ENCODE measurements around the gene SRP68.
"Not testable (repeated sequence)": the region's sequence is repeated elsewhere in the genome, so short reads cannot be mapped to it uniquely, and the experiment has no call there.

The SRP68 gene

DNA sequence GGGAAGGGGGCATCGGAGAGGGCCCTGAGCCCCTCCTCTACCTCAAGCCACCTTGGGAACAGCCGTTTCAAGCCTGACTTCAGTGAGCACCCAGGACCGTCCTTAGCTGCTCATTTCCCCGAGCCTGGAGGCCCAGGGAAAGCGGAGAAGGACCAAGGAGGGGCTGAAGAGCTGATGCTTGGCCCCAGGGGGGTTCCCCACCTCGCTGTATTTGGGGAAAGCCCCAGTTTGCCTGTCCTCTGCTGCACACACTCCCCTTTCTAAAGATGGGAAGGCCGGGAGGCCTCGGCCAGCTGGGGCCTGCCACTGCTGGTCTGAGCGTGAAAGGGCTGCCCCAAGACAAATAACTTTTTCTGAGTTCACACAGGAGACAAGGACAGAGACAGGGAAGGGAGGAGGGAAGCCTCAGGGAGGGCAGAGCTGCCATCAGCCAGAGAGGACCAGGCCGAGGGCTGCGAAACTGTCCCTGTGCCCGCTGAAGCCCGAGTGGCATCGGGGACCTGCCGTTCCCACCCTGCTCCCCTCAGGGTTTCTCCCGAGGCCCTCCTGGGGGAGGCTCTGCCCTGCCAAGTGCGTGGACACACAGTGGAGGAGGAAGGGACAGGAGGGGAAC lies 18.3 kb upstream of the SRP68 start:
- H3K4me3 ChIP-seq (ENCODE audit: low read depth, low read length), result no peak overlapping the region

- no peak overlapping the region for H3K4me3 ChIP-seq (ENCODE audit: low read depth, low read length)
Measured at GRCh38 chr17:76089680-76090516, 17.6 kb upstream of the SRP68 start.

GRCh38 chr17:76088868-76089576 lies 16.7 kb upstream of the SRP68 start:
- H3K4me3 ChIP-seq (ENCODE audit: low read depth, low read length), result no peak overlapping the region

- no peak overlapping the region for H3K4me3 ChIP-seq (ENCODE audit: low read depth, low read length)
Measured at GRCh38 chr17:76088041-76088867, 15.9 kb upstream of the SRP68 start.

- H3K4me3 ChIP-seq (ENCODE audit: low read depth, low read length), result no peak overlapping the region
Measured at GRCh38 chr17:76087531-76087930, 15.2 kb upstream of the SRP68 start.

GRCh38 chr17:76086384-76086783 lies 14.1 kb upstream of the SRP68 start:
- no peak overlapping the region for H3K4me3 ChIP-seq (ENCODE audit: low read depth, low read length)

GRCh38 chr17:76085731-76086366 lies 13.5 kb upstream of the SRP68 start:
- no peak overlapping the region for H3K4me3 ChIP-seq (ENCODE audit: low read depth, low read length)

GRCh38 chr17:76085066-76085730 lies 12.9 kb upstream of the SRP68 start:
- H3K4me3 ChIP-seq (ENCODE audit: low read depth, low read length), result no peak overlapping the region

DNA sequence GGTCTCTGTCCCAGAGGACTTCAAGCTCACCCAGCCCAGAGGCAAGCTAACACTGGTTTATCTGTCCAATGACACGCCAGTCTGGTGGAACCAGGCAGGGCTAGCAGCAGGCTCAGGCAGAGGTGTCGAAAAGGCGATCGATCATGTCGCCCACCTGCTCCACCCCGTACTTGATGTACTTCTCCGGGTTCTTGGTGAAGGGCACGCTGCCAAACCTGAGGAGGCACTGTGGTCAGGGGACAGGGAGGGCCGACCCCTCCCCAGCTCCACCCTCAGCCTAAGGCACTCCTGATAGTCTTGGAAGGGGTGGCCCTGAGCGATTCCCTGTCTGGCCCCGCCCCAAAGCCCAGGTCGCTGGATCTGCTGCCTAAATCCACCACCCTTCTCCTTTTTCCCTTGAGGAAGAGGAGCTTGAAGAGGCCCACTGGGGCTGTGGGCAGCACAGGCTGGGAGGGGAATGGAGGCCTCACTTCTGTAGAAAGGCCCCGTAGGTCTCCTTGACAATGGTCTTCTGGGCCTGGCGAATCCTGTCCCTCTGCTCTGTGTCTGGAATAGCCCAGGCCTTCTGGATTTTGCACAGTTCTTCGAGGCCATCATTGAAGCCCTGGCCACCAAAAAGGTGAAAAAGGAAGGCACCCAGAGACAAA lies 11.3 kb upstream of the SRP68 start:
- H3K4me3 ChIP-seq (ENCODE audit: low read depth, low read length), result no peak overlapping the region

- H3K4me3 ChIP-seq (ENCODE audit: low read depth, low read length), result no peak overlapping the region
Measured at GRCh38 chr17:76082326-76083251, 10.3 kb upstream of the SRP68 start.

DNA sequence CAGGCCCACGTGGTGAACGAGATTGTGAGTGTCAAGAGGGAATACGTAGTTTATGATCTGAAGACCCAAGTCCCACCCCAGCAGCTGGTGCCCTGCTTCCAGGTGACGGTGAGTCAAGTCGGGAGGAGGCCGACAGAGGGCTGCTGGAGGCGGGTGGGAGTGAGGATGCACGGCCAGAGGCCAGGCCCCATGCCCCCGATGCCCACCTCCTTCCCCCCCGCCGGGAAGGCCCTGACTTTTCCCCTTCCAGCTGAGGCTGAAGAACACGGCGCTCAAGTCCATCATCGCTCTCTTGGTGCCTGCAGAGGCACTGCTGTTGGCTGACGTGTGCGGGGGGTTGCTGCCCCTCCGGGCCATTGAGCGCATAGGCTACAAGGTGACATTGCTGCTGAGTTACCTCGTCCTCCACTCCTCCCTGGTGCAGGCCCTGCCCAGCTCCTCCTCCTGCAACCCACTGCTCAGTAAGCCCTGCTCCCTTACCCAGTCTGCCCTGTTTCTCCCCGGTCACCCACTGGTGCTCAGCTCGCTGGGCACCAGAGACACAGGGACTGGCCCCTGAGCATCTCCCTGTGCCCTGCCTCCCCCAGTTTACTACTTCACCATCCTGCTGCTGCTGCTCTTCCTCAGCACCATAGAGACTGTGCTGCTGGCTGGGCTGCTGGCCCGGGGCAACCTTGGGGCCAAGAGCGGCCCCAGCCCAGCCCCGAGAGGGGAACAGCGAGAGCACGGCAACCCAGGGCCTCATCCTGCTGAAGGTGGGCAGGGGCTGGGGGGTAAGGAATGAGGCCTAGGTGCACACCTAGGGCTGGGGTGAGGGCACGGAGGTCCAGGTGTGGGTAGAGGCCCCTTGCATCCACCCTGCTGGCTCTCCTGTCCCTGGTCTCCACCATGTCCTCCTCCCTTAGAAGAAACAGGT lies 9.2 kb upstream of the SRP68 start:
- H3K4me3 ChIP-seq (ENCODE audit: low read depth, low read length), result no peak overlapping the region

DNA sequence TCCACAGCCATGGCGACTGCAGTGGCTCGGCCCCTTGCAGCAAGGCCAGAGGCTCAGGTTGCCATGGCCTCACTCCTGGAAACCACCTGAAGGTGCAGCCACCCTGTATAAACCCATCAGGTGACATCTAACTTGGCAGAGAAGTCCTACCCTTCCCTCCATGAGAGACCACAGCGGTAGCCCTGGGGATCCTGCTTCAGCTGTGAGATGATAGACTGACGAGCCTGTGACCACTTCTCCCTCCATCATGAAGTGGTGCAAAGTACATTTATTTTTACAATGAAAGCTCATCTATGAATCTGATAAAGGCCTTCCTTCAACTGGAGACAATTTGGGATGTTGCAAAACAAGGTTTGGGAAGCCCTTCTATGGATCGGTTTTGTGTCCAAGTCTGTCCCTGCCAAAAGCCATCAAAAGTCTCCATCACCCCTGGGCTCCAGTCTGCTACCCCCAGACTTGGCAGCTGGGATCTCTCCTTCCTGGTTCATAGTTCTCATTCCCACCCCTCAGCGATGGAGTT lies 8.5 kb upstream of the SRP68 start:
- H3K4me3 ChIP-seq (ENCODE audit: low read depth, low read length), result no peak overlapping the region

DNA sequence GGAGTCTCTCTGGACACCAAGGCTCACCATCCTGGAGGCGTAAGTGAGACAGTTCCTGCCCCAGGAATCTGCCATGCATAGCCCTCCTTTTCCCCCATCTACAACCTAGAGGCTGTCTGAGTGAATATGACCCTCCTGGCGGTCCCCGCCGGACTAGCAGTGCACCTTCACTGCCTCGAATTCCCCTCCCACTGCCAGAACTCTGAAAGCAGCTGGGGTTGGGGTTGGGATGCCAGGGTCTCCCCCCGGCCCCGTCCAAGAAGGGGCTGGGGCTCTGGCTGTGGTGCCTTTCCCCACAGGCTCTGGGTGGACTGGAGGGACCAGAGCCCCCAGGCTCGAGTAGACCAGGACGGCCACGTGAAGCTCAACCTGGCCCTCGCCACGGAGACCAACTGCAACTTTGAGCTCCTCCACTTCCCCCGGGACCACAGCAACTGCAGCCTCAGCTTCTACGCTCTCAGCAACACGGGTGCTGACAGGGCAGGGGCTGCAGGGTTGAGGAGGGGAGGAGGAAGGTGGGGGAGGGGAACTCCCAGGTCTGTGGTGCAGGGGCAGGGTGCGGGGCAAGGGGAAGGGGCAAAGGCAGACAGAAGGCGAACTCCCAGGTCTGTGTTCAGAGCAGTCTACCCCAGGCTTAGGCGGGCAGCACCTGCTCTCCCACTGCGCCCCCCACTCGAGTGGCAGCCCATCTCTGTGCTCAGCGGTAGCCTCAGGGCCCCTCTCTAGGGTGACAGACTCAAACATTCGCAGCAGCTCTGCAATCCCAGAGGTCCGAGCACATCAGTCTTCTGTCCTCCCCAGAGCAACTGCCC lies 7.8 kb upstream of the SRP68 start:
- no peak overlapping the region for H3K4me3 ChIP-seq (ENCODE audit: low read depth, low read length)

- H3K4me3 ChIP-seq (ENCODE audit: low read depth, low read length), result no peak overlapping the region
Measured at GRCh38 chr17:76079535-76079955, 7.2 kb upstream of the SRP68 start.

DNA sequence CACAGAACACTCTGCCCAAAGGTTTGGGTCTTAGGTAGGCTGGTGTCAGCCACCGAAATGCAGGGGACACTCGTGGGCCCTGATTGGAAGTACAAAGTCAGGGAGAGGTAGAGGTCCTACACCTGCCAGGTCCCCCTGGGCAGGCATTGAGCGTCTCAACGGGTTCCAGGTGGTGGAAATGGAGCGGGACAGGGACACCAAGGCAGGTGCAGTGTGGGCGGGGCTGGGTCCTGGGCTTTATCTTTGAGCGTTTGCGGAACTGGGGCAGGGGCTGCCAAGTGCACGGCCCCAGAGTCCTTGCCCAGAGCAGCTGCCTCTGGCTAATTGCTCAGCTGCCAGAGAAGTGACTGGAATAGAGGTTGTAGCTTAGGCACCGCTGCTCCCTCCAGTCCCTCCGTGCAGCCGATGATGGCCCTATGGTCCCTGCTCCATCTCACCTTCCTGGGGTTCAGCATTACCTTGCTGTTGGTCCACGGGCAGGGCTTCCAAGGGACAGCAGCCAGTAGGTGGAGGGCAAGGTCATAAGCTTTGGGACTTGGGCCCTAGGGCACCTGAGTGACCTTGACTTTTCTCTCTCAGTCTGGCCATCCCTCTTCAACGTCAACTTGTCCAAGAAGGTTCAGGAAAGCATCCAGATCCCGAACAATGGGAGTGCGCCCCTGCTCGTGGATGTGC lies 6.7 kb upstream of the SRP68 start, which contains the start of gene ZACN:
TSS of gene ZACN (plus strand) at position 323 of the 675 bp plus-strand sequence. CDS start at position 406, 83 bp downstream.
- H3K4me3 ChIP-seq (ENCODE audit: low read depth, low read length), result no peak within 1 kb of the TSS

- not testable (repeated sequence) for H3K4me3 ChIP-seq (ENCODE audit: low read depth, low read length)
Measured at GRCh38 chr17:76078370-76078769, 6.1 kb upstream of the SRP68 start.
